HG03469 (cell line): ENCODE data around the gene CLDND2.

ENCODE experiments used
- ATAC-seq: cut with Tn5 transposase; IDR thresholded peaks from one replicate; pipeline ENCODE4 v1.9.1; 2021; ENCODE audit warnings: mild to moderate bottlenecking, moderate library complexity, moderate number of reproducible peaks; ENCODE audit not compliant: unreplicated experiment

CLDND2 gene

DNA sequence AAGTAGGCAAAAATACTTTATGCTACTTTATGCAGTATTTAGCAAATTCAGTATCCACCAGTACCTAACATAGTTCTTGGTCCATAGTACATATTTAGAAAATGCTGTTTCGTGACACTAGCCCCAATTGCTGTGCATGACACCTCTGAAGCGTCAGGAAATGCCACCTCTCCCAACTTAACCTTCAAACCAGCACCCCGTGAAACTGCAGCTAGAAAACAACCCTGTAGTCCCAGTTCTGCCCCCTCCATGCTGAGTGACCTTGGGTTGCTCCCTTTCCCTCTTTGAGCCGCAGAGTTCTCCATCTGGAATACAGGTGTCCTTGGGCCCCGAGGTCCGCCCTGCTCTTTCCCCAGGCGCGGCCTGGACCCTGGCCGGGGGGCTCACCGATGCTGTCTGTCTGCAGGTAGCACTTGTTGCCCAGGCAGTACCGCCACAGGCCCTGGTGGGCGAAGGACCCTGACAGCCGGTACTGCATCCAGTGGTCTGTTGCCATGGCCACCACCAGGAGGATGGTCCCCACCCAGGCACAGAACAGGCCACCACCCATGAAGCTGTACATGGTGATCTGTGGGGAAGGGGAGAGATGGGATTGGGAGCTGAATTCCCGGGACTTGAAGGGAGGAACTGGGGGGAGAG lies 18.2 kb upstream of the CLDND2 start:
- ATAC-seq, result no peak

DNA sequence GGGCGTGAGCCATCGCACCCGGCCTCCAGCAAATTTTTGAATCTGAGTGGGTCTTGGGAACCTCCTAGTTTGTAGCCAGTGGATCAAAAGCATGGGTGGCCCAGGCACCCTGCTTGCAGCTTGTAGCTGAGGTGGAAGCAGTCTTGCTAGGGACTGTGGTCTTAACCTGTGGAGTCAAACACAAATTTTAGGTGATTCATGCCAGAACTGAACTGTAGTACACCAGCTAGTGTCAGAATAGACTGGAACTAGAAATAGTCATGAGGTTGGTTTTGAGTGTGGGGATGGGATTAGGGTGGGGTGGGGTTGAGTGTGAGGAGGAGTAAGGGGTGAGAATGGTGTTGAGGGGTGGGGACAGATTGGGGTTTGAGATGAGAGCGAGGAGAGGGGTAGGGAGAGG lies 13.2 kb upstream of the CLDND2 start:
- no peak for ATAC-seq

DNA sequence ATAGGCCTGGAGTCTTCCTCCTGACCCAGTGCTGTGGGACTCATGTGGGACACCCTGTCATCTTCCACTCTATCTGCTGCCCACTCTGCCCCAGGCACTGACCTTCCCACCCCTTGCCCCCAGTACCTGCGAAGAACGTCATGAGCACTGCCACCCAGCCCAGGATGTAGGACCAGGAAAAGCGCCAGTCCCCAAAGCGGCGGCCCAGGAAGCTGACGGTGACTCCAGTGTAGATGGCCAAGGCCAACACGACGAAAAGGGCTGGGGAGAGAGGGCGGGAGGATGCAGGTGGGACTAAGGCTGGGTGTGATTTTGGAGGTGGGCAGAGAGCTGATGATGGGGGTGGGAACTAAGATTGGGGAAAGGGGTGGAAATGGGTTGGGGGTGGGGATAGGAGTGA lies 11.6 kb upstream of the CLDND2 start:
- ATAC-seq, result no peak

DNA sequence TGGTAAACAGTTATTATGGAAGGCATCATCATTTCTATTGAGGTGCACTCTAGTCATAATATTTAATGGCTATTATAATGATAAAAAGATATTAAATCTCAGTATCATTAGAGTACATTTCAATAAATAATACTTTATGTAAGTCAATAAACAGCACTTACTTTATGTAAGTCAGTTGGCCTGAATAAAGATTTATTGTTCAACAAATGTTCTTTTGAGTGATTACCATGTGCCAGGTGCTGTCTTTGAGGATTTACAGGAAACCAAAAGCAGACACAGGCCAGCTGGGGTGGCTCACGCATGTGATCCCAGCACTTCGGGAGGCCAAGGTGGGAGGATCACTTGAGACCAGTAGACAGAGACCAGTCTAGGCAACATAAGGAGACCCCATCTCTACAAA lies 8.6 kb upstream of the CLDND2 start:
- ATAC-seq, result no peak

DNA sequence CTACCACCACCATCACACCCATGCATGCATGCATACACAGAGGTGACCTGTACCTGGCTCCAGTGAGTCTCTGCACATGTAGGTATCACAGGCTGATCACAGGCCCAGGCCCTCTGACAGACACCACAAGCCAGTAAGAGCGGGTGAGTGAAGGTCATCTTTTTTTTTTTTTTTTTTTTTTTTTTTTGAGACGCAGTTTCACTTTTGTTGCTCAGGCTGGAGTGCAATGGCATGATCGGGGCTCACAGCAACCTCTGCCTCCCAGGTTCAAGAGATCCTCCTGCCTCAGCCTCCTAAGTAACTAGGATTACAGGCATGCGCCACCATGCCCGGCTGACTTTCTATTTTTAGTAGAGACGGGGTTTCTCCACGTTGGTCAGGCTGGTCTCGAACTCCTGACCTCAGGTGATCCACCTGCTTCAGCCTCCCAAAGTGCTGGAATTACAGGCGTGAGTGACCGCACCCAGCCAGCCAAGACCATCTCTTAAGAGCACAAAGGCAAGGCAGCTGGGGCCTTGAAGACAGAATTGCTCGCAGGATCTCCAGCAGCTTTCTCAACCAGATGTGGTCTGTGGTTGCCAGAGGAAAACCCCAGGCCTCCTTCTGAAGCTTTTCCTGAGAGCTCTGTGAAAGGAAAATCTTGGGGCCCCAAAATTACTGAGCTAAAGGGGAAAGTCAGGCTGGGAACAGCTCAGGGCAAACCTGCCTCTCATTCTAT lies 6.9 kb upstream of the CLDND2 start:
- no peak for ATAC-seq

DNA sequence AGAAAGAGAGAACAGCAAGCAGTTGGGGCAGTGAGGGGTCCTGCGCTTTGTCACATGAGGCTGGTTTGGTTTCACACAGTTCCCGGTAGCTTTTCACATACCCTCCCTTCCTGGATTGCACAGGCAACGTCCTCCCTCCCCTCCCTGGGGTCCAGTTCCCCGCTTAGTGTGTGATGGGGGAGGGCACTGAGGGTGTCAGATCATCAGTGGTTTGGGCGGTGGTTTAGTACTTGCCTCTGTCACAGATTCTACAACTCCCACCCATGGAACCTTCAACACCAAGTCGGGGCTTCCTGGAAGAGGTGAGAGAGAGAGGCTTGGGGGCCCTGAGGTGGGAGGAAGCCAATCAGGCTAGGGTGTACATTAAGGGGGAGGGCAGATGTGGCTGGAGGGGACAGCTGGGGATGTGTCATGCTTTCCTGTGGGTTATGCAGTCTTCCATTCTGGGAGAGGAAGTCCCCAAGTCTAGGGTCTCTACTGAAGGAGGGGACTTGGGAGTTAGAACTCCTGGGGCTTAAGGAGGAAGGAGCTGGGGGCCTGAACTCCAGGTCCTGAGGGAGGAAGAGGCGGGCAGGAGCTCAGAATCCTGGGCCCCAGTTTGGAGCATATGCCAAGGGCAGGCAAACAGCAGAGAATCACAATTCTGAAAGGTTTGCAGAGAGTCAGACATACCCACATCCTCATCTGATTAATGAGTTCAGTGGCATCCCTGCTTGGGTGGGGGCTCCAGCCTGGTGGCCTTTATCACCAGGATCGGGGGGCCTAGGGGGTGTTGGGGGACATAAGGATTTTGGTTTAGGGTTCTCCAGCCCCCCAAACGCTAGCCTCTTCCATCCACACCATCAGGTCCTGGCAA lies 4.1 kb upstream of the CLDND2 start, which contains the start of gene NKG7:
Gene NKG7 (minus strand): TSS at position 6 of the 856 bp plus-strand sequence. CDS start 119 bp downstream, outside the sequence.
- ATAC-seq, result no peak

DNA sequence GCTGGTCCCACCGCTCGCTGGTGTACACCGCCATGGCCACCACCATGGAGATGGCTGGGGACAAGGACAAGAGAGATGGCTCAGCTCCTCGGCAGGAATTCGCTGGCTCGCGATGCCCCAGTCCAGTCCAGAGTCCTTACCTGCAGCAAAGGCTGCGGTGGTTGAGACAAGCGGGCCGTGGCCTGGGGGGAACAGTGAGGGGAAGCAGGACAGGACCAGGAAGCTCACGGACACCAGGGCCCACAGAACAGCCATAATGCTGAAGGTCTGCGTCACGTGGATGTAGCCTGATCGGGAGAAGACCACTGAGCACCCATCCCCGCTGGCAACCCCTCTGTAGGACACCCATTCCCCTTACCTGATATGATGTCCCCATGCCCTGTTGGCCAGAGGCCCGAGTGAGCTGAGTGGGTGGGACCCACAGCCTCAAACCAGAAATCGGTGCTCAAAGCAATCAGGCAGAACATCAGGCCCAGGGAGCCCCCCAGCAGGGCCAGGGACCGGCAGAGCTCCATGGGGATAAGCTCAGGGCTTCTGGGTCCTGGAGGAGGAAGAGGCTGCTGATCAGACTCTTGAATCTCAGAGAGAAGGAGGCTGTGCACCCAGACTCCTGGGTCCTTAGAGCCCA lies 3.3 kb upstream of the CLDND2 start:
- no peak for ATAC-seq

DNA sequence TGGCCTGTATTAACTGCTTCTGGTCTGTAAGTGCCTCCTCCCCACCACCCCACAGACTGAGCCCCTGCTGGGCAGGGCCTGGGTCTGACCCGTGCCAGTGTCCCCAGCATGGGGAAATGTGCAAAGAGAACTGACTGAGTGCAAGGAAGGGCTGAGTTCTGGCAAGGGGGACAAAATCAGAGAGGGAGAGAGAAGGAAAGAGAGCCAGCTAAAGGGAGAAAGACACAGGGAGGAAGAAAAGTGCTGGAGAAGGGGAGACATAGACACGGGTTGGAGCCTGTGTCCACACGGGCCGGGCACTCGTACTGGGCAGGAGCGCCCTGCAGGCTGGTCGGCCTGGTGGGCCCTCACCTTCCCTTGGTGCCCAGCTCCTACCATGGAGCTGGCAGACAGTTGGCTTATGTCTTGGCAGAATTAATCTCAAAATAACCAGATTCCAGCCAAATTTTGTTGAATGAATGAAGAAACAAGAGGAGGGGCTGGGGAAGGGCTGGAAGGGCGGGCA lies 2.4 kb upstream of the CLDND2 start:
- no peak for ATAC-seq

DNA sequence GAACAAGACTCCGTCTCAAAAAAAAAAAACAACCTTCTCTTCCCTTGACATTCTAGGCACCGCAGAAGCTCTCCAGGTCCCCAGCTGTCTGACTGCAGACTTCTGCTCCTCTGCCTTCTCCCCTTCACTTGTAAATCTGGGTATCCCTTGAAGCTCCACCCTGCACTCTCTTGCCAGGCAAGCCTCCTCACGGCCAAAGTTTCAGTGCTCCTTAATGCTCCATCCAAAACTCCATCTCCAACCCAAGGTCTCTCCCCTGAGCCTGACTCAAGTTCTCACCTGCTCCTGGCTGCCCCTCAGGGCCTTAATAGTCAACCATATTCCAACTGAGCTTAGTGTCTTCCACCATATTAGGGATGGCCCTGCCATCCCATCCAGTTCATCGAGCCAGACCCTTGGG lies 1.4 kb upstream of the CLDND2 start:
- ATAC-seq, result no peak

DNA sequence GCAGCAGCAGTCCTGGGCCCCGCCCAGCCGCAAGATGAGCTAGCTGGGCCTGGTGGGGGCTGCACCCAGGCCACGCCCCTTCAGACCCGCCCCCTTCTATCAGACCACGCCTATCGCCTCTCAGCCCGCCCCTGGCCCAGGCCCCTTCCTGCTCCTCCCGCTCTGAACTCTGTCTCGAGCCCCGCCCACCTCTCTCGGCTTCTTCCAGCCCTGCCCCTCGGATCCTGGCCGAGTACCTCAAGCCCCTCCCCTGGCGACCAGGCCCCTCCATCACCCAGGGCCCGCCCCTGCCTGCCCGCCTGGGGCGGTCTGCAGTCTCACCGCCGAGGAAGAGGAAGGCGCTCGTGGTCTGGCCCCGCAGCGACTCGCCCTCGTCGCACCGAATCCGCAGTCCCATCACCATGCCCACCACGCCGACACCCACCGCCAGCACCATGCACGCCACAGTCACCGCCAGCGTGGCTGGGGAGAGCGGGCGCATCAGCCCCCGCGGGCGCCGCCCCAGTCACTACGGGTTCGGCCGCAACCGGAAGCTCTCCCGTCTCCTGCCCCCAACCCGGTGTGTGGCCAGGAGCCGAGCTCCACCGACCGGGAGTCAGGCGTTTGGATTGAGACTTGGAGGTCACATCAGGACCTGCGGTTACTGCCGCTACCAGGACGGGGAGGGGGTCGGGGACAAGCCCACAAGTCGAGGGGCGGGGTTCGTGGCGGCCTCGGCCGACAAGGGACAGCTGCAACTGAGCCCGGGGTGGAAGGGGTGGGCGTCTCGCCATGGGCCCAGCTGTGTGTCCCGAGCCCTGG lies 1.0 kb downstream of the CLDND2 start:
- peak; percentile 42 for ATAC-seq

DNA sequence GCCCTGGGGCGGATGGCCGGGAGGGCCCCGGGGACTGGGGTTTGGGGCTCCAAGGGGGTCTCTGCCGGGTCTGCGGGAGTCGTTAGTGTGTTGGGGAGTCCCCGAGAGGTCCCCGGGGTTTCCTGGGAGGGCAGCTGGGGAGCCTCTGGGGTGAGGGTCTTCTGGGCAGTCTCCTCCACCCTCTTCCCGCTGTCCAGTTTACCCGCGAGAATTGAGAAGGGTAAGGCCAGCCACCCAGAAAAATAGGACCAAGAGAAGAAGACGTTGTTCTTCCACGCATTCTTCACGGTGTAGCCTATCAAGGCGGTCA lies 1.6 kb downstream of the CLDND2 start:
- ATAC-seq, result no peak

DNA sequence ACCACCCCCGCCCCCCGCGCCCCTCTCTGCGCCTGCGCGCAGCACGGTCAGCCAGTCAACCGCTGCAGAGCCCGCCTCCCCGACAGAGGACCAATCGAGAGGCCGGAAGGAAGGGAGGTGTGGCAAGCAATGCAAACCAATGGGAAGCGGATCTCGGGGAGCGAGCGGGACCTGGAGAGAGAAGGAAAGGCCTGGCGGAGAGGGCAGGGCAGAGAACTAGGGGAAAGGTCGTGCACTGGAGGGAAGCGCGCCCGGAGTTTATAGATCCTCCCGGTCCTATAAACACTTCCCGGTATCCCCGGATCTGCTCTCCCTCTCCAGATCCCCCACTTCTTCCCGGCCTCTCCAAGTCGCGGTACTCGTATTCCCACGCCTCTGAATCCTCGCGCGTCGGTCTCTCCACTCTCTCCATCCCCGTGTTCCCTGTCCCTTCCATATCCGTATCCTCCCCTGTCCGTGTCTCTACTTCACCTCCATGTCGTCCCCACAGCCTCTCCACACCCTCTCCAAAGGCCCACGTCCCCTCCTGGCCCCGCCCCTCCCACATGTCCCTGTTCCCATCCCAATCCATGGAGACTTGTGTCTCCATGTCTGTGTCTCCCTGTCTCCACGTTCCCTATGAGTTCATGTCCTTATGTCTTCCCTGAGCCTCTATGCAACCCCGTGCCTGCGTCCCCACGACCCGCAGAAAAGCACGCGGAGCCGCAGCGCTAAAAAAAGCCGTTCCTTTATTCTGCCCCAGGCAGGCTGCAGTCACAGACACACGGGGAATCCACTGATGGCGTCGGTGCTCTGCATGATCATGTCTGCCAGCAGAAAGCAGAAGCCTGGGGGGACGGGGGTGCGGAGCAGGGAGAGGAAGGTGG lies 2.2 kb downstream of the CLDND2 start:
- peak; percentile 27 for ATAC-seq

DNA sequence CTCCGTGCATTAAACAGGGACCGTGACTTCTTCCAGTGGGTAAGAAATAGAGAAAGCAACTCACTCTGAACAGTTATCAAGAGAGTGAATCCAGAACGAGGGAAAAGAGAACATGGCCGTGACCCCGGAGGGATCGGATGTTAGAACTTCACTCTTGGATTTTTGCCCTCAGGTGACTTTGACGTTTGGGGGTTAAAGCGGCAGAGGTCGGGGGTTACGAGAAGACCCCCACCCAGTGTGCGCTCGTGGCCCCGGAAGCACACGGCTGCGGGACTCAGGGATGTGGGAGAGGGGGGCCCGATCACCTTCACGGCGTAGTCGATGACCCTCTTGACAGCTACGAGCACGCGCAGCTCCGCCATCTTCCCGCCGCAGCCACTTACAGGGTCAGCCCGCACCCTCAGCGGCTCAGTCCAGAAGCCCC lies 2.8 kb downstream of the CLDND2 start, which contains the start of gene ETFB:
Gene ETFB (minus strand): TSS at position 424 of the 424 bp plus-strand sequence. CDS start 62 bp downstream, at position 362.
- no peak for ATAC-seq

DNA sequence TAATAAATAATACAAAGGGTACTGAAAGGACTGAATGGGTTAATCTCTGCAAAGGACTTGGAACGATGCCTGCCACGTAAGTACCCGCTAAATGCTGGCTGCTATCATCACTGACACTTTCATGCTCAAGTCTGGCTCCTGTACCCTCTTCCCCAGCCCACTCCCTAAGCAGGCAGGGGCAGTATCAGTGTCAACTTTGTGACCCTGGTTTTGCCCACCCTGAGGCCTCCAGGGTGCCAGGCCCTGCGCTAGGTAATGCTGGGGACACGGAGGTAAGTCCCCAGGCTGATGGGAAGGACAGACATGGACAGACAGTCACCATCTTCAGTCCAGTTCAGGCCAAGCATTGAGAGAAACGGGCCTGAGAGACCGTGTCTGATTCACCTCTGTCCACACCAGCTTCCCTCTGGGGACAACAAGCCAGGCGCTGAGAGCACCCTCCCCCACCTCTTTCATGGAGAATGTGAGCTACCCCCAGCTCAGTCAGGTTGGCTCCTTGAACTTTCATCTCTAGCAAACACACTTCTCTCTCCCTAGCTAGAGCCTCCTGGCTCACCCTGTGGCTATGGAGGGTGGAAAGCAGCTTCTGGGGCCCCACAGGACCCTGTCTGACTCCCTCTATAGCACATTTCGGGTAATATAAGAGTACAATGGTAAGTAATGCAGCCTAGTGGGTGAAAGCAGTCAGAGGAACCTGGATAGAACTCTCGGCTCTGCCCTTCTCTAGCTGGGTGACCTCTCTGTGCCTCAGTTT lies 3.4 kb downstream of the CLDND2 start:
- no peak for ATAC-seq

DNA sequence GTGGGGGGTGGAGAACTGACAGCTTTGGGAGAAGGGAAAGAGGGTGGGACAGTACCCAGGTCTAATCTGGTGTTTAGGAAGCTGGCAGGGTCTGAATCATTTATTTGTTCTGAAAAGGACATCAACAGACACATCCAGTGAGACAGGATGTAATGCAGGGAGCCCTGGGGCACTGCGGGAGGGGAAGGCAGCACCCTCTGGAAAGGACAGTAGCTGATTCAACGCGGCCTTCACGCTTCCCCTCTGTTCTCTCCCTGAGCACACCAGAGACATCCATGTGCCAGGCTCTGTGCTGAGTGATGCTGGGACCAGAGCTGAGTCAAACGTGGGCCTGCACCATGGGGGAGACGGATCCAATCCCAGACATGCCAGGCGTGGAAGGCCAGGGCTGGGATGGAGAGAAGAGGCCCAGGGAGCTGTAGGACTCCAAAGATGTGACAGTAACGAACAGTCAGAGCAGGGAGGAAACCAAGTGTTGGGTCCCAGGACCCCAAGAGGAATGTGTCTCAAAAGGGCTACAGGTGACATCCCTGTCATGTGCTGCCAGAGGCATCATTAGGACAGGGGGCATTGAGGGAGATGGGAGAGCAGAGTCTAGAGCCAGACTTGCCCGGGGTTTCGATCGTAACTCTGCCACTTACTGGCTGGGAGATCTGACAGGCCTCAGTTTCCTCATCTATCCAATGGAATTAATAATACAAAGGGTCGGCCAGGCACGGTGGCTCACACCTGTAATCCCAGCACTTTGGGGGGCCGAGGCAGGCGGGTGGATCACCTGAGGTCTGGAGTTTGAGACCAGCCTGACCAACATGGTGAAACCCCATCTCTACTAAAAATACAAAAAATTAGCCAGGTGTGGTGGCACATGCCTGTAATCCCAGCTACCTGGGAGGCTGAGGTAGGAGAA lies 4.3 kb downstream of the CLDND2 start:
- no peak for ATAC-seq

DNA sequence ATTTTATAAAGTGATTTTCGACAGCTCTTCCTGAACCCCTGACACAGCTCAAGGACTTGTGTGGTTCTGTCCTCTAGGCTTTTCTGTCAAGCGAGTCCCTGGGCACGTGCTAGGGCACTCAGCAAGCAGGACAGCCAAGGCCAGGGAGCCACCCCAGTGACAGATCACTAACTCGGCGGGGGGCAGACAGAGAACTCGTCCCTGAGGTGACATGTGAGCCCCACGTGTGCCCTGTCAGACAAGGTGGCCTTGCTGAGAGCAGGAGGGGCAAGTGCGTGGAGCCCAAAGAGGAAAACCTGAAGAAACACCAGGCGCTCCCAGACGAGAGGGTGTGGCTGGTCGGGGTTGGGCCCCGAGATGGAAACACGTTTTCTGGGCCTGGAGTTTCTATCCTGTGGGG lies 7.6 kb downstream of the CLDND2 start:
- ATAC-seq, result no peak

DNA sequence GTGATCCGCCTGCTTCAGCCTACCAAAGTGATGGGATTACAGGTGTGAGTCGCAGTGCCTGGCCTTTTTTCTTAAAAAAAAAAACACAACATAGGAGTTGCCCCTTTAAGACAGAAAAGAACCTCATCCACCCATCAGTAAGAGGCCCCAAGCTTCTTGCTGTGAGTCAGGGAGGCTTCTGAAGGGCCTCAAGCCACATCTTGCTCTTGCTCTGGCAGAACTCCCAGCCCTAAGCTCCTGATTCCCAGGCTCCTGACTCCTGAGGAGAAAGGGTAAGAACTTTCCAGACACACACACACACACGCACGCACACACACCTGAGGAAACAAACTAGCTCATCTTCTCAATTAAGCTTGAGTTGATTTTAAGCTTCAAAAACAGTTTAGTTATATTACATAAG lies 9.5 kb downstream of the CLDND2 start:
- ATAC-seq, result no peak

DNA sequence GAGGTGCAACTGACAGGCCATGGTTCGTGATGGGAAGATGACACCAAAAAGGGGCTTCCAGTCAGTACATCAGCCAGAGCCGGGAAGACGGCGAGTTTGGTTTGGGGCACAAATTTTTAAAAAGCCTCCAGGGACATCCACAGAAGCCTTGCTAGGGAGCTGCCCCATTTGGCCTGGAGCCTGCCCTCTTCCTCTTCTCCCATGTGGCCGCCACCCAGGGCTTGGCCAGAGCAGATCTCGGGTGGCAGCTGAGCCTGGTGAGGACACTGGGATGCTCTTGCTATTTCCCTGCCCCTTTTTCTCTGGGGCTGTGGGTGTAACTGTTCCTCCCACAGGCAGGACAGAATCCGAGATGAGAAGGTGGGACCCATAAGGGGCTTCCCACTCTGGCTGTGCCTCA lies 10.9 kb downstream of the CLDND2 start:
- no peak for ATAC-seq
